ENCODE data around the gene DOCK11. TPM values are rescaled to one million over a fixed set of nuclear protein-coding genes. Genes with fewer than 3 reads are reported as not detected.

DOCK11 gene
- total RNA-seq, 1 experiment from 2014 or later = 13.1 TPM

DNA sequence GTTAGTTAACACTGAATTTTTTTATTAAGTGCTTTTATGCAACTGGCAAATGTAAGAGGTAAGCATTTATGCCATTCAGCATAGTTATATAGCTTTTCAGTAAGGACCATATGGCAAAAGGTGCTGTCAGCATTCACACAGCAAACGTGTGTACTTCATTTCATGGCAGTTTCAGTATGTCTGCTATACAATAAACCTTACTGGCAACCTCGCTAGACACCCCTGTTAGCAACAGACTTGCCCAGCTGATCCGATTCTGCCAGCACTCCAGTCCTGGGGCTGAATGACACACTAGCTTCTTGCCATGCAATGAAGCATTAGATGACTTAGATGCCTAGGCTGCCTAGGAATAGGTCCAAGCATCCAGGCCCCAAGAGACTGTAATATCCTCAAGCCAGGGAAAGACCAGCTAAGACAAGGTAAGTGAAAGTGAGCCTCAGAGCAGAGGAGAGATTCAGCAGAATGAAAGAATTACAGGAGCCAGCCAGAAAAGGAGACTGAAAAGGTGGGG lies 47.3 kb upstream of the DOCK11 start (continued):
- TF ChIP-seq, protein P1, sequence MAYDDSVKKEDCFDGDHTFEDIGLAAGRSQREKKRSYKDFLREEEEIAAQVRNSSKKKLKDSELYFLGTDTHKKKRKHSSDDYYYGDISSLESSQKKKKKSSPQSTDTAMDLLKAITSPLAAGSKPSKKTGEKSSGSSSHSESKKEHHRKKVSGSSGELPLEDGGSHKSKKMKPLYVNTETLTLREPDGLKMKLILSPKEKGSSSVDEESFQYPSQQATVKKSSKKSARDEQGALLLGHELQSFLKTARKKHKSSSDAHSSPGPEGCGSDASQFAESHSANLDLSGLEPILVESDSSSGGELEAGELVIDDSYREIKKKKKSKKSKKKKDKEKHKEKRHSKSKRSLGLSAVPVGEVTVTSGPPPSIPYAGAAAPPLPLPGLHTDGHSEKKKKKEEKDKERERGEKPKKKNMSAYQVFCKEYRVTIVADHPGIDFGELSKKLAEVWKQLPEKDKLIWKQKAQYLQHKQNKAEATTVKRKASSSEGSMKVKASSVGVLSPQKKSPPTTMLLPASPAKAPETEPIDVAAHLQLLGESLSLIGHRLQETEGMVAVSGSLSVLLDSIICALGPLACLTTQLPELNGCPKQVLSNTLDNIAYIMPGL (CRISPR knock-in tag; IDR thresholded peaks at IDR 0.05) = no peak
- TF ChIP-seq, protein P2, sequence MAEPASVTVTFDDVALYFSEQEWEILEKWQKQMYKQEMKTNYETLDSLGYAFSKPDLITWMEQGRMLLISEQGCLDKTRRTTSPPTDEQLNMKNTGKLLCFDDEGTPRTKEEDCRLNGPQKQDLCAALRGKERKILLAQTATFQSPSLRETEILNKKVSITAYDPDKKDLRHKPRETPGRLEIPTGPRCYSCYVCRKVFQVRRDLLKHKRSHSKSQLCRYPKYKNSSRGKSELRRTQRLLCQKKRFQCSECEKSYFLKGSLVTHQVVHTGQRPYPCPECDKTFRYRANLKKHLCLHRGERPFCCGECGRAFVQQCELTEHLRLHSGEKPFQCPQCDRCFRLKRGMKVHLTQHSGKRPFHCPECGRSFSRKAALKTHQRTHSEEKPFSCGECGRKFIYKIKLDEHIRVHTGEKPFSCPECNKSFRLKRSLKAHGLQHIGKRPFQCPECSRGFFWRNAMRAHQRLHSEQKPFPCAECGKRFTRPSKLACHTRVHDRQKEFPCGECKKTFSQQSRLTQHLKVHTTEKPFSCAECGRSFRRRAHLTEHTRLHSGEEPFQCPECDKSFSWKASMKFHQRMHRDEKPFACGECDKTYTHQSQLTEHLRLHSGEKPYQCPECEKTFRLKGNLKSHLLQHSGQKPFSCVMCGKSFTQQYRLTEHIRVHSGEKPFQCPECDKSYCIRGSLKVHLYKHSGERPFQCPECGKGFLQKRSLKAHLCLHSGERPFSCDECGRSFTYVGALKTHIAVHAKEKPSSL (CRISPR knock-in tag; conservative IDR thresholded peaks at IDR 0.05) = no peak
- TF ChIP-seq, protein P3, sequence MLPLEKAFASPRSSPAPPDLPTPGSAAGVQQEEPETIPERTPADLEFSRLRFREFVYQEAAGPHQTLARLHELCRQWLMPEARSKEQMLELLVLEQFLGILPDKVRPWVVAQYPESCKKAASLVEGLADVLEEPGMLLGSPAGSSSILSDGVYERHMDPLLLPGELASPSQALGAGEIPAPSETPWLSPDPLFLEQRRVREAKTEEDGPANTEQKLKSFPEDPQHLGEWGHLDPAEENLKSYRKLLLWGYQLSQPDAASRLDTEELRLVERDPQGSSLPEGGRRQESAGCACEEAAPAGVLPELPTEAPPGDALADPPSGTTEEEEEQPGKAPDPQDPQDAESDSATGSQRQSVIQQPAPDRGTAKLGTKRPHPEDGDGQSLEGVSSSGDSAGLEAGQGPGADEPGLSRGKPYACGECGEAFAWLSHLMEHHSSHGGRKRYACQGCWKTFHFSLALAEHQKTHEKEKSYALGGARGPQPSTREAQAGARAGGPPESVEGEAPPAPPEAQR (CRISPR knock-in tag; IDR thresholded peaks at IDR 0.05) = no peak
- TF ChIP-seq E2F5 (CRISPR knock-in tag; IDR thresholded peaks at IDR 0.05) = no peak

GRCh38 chrX:118455013-118455412 lies 40.6 kb upstream of the DOCK11 start:
- no peak for ATAC-seq
- Mint-ChIP-seq H3K4me3 (no peak overlapping the region), H3K36me3 (peaks cover 8% of the 10 kb centered on the region; the same call in 1 of the 2 replicates), H3K27ac (no peak overlapping the region), H3K4me1 (0 out of 2 replicates have a peak, but pooled peaks cover 4% of the 10 kb centered on the region), H3K27me3 (ENCODE audit: low read depth) (no peaks in the 10 kb centered on the region), H3K9me3 (no peaks in the 10 kb centered on the region)
- TF ChIP-seq EMX1 (CRISPR knock-in tag; IDR thresholded peaks at IDR 0.05) (no peak), TCF7 (CRISPR knock-in tag; IDR thresholded peaks at IDR 0.05; ENCODE audit: low read depth) (no peak), JUN (CRISPR knock-in tag; IDR thresholded peaks at IDR 0.05) (no peak), E2F5 (CRISPR knock-in tag; IDR thresholded peaks at IDR 0.05) (no peak), ZNF423 (CRISPR knock-in tag; IDR thresholded peaks at IDR 0.05) (no peak), JAZF1 (CRISPR knock-in tag; IDR thresholded peaks at IDR 0.05) (no peak)
- TF ChIP-seq, protein P4, sequence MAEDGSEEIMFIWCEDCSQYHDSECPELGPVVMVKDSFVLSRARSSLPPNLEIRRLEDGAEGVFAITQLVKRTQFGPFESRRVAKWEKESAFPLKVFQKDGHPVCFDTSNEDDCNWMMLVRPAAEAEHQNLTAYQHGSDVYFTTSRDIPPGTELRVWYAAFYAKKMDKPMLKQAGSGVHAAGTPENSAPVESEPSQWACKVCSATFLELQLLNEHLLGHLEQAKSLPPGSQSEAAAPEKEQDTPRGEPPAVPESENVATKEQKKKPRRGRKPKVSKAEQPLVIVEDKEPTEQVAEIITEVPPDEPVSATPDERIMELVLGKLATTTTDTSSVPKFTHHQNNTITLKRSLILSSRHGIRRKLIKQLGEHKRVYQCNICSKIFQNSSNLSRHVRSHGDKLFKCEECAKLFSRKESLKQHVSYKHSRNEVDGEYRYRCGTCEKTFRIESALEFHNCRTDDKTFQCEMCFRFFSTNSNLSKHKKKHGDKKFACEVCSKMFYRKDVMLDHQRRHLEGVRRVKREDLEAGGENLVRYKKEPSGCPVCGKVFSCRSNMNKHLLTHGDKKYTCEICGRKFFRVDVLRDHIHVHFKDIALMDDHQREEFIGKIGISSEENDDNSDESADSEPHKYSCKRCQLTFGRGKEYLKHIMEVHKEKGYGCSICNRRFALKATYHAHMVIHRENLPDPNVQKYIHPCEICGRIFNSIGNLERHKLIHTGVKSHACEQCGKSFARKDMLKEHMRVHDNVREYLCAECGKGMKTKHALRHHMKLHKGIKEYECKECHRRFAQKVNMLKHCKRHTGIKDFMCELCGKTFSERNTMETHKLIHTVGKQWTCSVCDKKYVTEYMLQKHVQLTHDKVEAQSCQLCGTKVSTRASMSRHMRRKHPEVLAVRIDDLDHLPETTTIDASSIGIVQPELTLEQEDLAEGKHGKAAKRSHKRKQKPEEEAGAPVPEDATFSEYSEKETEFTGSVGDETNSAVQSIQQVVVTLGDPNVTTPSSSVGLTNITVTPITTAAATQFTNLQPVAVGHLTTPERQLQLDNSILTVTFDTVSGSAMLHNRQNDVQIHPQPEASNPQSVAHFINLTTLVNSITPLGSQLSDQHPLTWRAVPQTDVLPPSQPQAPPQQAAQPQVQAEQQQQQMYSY (CRISPR knock-in tag; IDR thresholded peaks at IDR 0.05) = no peak
- DNase-seq (ENCODE audit: low spot score) = no peak
- ChIA-PET POLR2A (no interaction called here), CTCF (interaction anchor here (1.5 kb wide), 1 partner anchor 44 kb away, joined by 4 read pairs; no protein-coding TSS in a partner anchor)

DNA sequence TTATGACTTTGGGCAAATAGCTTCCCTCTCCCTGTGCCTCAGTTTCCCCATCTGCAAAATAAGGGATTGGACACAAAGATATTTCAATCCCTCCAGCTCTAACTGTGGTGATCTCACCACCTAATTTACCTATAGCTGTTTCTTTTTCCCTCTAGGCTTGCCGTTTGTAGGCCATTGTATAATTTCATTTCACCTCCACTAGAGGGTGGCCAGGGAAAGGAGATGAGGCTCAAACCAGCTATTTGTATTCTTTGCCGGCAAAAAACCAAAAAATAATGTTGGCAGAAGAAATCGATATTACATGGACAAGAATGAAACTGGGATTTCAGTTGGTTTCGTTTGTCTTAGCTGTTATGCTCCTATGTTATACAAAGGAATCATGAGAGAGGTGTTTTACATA lies 36.1 kb upstream of the DOCK11 start:
- H3K4me3 Mint-ChIP-seq = no peak overlapping the region
- no peaks in the 10 kb centered on the region for H3K9me3 Mint-ChIP-seq
- ATAC-seq (peak; percentile 77), DNase-seq (ENCODE audit: low spot score) (no peak)
- no peak overlapping the region for H3K27ac Mint-ChIP-seq
- POLR2A ChIA-PET = no interaction called here
- CTCF ChIA-PET = interaction anchor here (0.7 to 2.4 kb wide), 15 partner anchors 11 to 348 kb away, joined by 3 to 50 read pairs (median 4); partner anchors contain the start of gene DOCK11
- H3K36me3 Mint-ChIP-seq = no peaks in the 10 kb centered on the region
- H3K4me1 Mint-ChIP-seq = 0 out of 2 replicates have a peak, but pooled peaks cover 4% of the 10 kb centered on the region
- H3K27me3 Mint-ChIP-seq (ENCODE audit: low read depth) = no peaks in the 10 kb centered on the region; the same call in 1 of the 2 replicates
- TF ChIP-seq KAT7 (CRISPR knock-in tag; IDR thresholded peaks at IDR 0.05; ENCODE audit: borderline replicate concordance) = no peak
- no peak for TF ChIP-seq TEAD1 (CRISPR knock-in tag; IDR thresholded peaks at IDR 0.05)
- no peak for TF ChIP-seq ARID4B (CRISPR knock-in tag; IDR thresholded peaks at IDR 0.05; ENCODE audit: borderline replicate concordance)
- no peak for TF ChIP-seq ATF6 (CRISPR knock-in tag; IDR thresholded peaks at IDR 0.05)
